Measurements from ENCODE around the gene RDM1. TPM values are rescaled to one million over a fixed set of nuclear protein-coding genes. Genes with fewer than 3 reads are reported as not detected.

The RDM1 gene
- polyA plus RNA-seq, 1 of the 3 experiments (the other 2 are of a cell fraction), result 1.8 TPM

DNA sequence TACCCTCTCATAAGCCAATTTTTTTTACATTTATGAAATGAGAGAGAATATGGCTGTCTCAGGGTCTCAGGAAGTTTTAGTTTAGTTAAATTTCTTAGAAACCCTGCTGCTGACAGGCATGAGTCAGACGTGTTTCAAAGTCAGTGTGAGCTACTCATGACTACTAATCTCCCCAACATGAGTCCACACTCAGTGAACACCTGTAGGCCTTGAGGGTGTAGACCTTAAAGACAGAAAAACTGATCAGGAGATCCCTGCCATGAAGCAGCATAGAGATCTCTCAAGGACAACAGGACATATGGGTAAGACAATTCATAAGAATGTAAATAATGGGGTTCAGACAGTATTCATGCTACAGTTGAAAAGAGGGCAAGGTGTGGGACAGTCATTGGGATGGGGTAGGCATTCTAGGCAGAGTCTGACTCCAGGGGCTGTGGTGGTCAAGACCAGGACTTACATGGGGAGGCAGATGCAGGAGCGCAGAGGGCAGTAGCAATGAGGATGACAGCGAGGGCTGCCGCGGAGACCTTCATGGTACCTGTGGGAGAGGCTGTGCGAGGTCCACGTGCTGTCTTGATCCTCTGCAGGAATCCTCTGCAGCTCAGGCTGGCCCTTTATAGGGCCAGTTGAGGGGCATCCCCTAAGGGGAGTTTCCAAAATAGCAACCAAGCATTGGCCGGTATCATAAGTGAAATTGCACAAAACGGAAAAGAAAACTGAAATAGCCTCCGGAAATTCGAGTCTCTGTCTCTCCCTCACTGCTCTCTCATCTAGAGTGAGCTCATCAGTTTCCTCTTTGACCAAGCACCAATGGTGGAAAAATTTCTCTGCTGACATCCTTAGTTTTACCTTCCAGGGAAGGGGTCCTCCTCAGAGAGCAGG is 50.6 kb downstream of the RDM1 start, which contains the start of gene CCL5:
Gene CCL5 (minus strand): TSS at position 588 of the 882 bp plus-strand sequence.
- TF ChIP-seq FOSL2 (IDR thresholded peaks at IDR 0.05; ENCODE audit: borderline replicate concordance, low read depth) (no peak), SIN3A (IDR thresholded peaks at IDR 0.05; ENCODE audit: borderline replicate concordance, low read depth, low read length) (no peak), USF2 (IDR thresholded peaks at IDR 0.05; ENCODE audit: borderline replicate concordance, low read depth, low read length) (no peak)
- TF ChIP-seq, protein P1, sequence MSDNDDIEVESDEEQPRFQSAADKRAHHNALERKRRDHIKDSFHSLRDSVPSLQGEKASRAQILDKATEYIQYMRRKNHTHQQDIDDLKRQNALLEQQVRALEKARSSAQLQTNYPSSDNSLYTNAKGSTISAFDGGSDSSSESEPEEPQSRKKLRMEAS (IDR thresholded peaks at IDR 0.05; ENCODE audit: low read depth), result no peak
- no peak within 1 kb of the TSS for H3K9ac ChIP-seq
- CTCF ChIA-PET, result interaction anchor here (1.2 kb wide), 1 partner anchor 269 kb away, joined by 4 read pairs; no protein-coding TSS in a partner anchor
- no peak for DNase-seq
- H3K27ac ChIP-seq (ENCODE audit: low read depth in 2 of 2, low read length in 1 of 2), result no peak within 1 kb of the TSS
- no peaks in the 10 kb centered on the region for H4K20me1 ChIP-seq (ENCODE audit: insufficient read depth)
- no peak within 1 kb of the TSS for H3K4me3 ChIP-seq (ENCODE audit: low read depth in 2 of 2, low read length in 1 of 2)
- no peaks in the 10 kb centered on the region for H3K4me1 ChIP-seq (ENCODE audit: control insufficient read depth in 1 of 2, insufficient read depth in 2 of 2, low read depth in 1 of 2, low read length in 1 of 2)
- no peaks in the 10 kb centered on the region for H3K9me2 ChIP-seq
- no peaks in the 10 kb centered on the region for H3K9me3 ChIP-seq
- POLR2A ChIA-PET, result no interaction called here
- H3K27me3 ChIP-seq (ENCODE audit: insufficient read depth), result no peaks in the 10 kb centered on the region
- H2AFZ ChIP-seq (ENCODE audit: low read depth), result 0 out of 2 replicates have a peak within 1 kb of the TSS, but pooled peaks have one; percentile 22
- 58% methylated on average over 11 of the region's 11 CpGs for WGBS (ENCODE audit: low lambda C conversion rate)
- H3K79me2 ChIP-seq (ENCODE audit: insufficient read depth), result no peaks in the 10 kb centered on the region
- no peak within 1 kb of the TSS for H3K4me2 ChIP-seq
- no peaks in the 10 kb centered on the region for H3K36me3 ChIP-seq (replicated peaks in 1 of 2; ENCODE audit: control insufficient read depth in 1 of 2, insufficient read depth in 2 of 2, low read length in 1 of 2)
- no peaks in the 10 kb centered on the region for H3F3A ChIP-seq (replicated peaks; ENCODE audit: insufficient read depth)

GRCh38 chr17:35878361-35878760 is 52.2 kb downstream of the RDM1 start:
- Histone ChIP-seq H3F3A (replicated peaks; ENCODE audit: insufficient read depth) (no peaks in the 10 kb centered on the region), H3K9me2 (no peaks in the 10 kb centered on the region), H3K4me2 (no peak overlapping the region), H3K9me3 (no peaks in the 10 kb centered on the region), H4K20me1 (ENCODE audit: insufficient read depth) (no peaks in the 10 kb centered on the region), H3K4me1 (ENCODE audit: control insufficient read depth in 1 of 2, insufficient read depth in 2 of 2, low read depth in 1 of 2, low read length in 1 of 2) (no peaks in the 10 kb centered on the region), H2AFZ (ENCODE audit: low read depth) (no peak overlapping the region), H3K4me3 (ENCODE audit: low read depth in 2 of 2, low read length in 1 of 2) (no peak overlapping the region), H3K36me3 (replicated peaks in 1 of 2; ENCODE audit: control insufficient read depth in 1 of 2, insufficient read depth in 2 of 2, low read length in 1 of 2) (no peaks in the 10 kb centered on the region), H3K27ac (ENCODE audit: low read depth in 2 of 2, low read length in 1 of 2) (no peak overlapping the region), H3K27me3 (ENCODE audit: insufficient read depth) (no peaks in the 10 kb centered on the region), H3K9ac (no peak overlapping the region), H3K79me2 (ENCODE audit: insufficient read depth) (no peaks in the 10 kb centered on the region)
- ChIA-PET CTCF (no interaction called here), POLR2A (no interaction called here)
- 56% methylated on average over 4 of the region's 4 CpGs for WGBS (ENCODE audit: low lambda C conversion rate)
- TF ChIP-seq FOXM1 (IDR thresholded peaks at IDR 0.05; ENCODE audit: low read depth), result no peak
- TF ChIP-seq, protein P2, sequence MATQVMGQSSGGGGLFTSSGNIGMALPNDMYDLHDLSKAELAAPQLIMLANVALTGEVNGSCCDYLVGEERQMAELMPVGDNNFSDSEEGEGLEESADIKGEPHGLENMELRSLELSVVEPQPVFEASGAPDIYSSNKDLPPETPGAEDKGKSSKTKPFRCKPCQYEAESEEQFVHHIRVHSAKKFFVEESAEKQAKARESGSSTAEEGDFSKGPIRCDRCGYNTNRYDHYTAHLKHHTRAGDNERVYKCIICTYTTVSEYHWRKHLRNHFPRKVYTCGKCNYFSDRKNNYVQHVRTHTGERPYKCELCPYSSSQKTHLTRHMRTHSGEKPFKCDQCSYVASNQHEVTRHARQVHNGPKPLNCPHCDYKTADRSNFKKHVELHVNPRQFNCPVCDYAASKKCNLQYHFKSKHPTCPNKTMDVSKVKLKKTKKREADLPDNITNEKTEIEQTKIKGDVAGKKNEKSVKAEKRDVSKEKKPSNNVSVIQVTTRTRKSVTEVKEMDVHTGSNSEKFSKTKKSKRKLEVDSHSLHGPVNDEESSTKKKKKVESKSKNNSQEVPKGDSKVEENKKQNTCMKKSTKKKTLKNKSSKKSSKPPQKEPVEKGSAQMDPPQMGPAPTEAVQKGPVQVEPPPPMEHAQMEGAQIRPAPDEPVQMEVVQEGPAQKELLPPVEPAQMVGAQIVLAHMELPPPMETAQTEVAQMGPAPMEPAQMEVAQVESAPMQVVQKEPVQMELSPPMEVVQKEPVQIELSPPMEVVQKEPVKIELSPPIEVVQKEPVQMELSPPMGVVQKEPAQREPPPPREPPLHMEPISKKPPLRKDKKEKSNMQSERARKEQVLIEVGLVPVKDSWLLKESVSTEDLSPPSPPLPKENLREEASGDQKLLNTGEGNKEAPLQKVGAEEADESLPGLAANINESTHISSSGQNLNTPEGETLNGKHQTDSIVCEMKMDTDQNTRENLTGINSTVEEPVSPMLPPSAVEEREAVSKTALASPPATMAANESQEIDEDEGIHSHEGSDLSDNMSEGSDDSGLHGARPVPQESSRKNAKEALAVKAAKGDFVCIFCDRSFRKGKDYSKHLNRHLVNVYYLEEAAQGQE (IDR thresholded peaks at IDR 0.05; ENCODE audit: low read depth, low read length), result no peak
- TF ChIP-seq MEF2A (IDR thresholded peaks at IDR 0.05; ENCODE audit: borderline replicate concordance, low read depth), result no peak
- no peak for TF ChIP-seq ELF1 (IDR thresholded peaks at IDR 0.05)
- TF ChIP-seq NRF1 (IDR thresholded peaks at IDR 0.05; ENCODE audit: low read depth, low read length), result no peak
- TF ChIP-seq GABPA (IDR thresholded peaks at IDR 0.05; ENCODE audit: low read depth), result no peak
- TF ChIP-seq FOXJ3 (CRISPR knock-in tag; IDR thresholded peaks at IDR 0.05), result no peak
- no peak for DNase-seq
